SK-N-DZ (cell line): ENCODE results near the gene BDH2.

Experiments used
- DNase-seq: peaks from one replicate; pipeline ENCODE4 v3.0.0-alpha.2; 2015; ENCODE audit warnings: low spot score

The BDH2 gene

DNA sequence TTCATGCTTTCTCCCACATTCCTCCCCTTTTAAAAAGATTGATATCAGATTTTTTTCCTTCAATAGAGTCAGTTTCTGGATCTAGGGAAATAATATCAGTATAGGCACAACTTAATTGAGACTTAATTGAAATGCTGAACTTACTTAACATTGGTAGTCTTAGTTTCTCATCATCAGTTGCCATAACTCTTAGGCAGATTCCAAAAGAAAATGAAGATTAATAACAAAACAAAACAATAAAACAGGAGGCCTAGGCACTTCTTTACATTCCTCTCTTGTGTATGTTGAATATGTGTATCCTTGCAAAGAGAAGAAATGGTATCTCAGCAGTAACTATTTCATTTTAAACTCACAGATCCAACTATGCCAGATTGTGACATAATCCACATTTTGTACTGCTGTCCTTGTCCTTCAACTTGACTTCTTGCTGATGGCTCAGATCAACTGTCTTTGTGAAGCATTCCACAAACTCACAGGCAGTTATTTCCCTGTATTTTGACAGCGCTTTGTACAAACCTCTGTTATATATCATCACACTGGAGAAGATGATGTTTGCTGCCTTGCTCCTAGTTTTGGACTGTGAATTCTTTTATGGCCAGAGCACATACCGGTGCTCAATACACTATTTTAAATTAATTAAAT, 14.0 kb downstream of the BDH2 start:
- DNase-seq: no peak

DNA sequence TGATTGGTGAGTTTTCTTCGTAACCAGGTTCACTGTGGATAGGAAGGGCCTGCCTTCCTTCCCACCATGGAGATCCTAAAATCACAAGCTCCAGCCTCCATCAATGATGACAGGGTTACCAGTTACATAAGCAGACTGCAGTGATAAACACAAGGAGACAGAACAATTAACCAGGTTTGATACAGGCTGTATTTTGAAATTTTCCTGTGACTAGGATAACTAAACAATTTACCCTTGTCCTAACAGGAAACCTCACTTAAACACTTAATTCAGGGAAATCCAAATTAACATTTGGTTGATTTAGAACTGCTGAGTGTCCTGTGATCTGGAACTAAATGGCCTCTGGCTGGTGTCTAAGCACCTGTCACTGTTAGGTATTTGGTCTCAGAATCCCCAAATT, 20.0 kb downstream of the BDH2 start:
- DNase-seq: no peak

DNA sequence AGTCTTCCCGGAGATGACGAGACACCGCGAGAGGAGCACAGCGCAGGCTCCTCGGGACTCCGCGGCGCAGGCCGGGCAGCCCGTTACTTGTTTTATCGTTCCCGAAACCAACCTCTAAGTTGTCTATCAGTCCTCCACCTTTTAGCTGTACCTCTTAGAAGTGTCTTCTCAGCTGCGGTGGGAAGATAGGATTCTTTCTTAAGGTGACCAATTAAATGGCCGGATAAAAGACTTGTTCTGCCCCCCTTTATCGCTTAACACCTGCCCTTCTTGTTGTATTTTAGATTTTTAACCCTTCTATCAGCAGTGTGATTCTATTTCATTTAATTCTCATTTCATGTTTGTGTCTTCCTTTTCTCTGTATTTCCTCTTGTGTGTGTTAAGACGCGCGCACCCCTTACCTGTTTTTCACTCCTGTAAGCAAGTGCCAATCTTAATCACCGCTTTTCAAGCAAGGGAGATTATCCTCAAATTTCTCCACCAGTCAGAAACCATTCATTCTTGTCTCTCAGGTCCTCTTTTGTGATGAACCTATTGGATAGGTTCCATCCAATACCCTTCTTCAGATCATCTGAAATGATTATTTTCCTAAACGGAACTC, 22.8 kb downstream of the BDH2 start, which contains the start of gene SLC9B2:
TSS of gene SLC9B2 (minus strand) at position 15 of the 601 bp plus-strand sequence. CDS start 9,211 bp downstream, outside the sequence.
- no peak for DNase-seq

DNA sequence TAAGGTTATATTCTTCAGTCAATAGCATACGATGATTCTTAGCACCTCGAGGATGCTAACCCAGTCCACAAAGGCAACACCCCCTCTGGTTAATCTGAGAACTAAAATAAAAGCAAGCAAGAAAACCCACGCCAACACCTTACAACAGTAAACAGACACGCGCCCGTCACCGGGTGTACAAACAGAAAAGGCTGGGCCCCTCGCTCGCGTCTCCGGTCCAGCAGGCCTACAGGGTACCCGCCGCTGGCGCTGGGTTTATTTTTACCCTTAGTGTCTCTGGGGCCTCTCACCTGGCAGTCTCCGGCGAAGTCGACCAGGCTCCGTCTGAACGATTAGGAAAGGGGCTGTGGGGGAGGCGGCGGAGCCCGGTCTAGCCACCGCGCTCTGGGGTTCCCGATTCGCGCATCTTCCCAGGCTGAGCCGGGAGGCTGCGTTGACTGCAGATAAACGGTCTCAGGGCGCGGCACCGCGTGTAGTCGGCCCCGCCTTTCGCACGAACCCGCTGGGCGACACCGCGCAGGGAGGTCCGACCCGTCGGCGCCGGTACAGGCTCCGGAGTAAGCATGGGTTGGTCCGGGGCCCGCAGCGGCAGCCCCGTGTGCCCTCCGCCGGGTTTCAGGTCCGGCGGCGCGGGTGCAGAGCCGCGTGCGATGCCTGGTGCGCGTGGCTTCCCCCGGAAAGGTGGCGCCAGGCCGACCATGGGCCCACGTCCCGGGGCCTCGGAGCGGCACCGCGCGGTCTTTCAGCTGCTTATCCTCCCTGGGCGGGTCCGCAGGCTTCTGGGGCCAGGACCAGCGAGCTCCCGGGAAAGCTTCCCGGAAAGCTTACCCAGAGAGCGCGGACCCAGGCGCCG, 23.5 kb downstream of the BDH2 start:
- DNase-seq: peak; percentile 60

DNA sequence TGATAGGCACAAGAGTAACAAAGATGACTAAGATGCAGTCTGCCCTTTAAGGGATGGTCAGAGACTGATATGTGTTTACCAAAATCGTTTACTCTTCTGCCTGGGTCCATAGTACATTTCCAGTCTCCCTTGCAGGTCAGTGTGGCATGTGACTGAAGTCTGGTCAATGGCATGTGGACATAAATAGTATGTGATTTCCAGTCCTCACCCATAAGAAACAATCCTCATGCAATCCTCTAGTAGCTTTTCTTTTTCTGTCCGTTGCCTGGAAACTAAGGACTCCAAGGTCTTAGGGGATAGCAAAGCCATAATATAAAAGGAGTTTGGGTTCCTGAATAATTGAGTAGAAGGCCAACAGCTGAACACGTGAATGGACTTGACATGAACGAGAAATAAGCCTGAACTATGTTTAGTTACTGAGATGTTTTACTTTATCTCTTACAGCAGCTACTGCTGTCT, 24.2 kb downstream of the BDH2 start:
- peak; percentile 28 for DNase-seq

DNA sequence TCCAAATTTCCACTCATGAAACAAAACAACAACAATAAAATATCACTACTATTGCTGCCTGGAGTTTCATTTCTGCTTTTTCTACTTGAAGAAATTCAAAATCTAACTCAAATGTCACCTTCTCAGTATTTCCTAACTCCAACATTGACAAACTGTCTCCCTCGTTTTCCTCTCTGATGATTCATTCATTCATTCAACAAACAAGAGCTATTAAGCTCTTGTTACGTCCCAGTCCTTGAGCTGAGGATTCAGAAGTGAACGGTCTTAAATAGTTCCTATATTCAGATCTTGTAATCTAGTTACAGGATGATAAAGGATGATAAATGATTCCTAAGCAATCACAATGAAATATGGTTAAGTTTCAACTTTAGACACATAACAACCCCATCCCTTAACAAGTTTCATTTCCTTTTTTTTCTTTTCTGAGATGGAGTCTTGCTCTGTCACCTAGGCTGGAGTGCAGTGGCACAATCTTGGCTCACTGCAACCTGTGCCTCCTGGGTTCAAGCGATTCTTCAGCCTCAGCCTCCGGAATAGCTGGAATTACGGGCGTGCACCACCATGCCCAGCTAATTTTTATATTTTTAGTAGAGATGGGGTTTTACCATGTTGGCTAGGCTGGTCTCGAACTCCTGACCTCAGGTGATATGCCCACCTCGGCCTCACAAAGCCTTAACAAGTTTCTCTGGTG, 24.7 kb downstream of the BDH2 start:
- no peak for DNase-seq

GRCh38 chr4:103073792-103074438, 25.7 kb downstream of the BDH2 start:
- no peak for DNase-seq

- DNase-seq: no peak
Measured at GRCh38 chr4:103067841-103068547, 31.6 kb downstream of the BDH2 start.

DNA sequence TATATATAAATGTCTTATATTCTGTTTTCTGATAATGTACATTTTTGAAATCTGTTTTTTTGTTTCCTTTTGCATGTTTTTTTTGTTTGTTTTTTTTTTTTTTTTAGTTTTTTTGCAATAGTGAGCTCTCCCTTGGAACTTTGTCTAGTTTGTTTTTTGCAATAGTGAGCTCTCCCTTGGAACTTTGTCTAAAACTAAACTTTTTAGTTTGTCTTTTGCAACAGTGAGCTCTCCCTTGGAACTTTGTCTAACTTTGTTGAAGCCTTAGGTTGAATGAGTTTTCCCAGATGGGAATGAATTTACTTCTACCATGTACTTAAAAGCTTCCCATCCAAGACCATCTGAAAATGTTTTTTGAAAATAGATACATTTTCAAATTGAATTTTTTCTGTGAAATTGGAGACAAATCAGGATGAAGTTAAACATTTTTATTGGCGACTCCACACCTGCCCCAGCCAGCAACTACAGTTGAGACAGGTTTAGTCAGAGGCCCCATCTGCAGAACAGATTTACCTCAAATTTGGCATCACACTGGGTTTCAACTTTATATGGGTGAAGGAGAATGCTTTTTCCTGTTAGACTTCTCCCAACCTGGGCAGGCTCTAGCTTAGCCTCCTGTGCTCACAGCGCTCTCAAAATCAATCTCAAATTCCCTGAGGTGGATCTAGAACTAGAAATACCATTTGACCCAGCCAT, 39.0 kb downstream of the BDH2 start:
- DNase-seq: no peak

GRCh38 chr4:103054030-103054429, 45.6 kb downstream of the BDH2 start:
- DNase-seq: no peak

GRCh38 chr4:103052779-103053178, 46.9 kb downstream of the BDH2 start:
- DNase-seq: no peak

GRCh38 chr4:103052145-103052544, 47.5 kb downstream of the BDH2 start:
- no peak for DNase-seq

DNA sequence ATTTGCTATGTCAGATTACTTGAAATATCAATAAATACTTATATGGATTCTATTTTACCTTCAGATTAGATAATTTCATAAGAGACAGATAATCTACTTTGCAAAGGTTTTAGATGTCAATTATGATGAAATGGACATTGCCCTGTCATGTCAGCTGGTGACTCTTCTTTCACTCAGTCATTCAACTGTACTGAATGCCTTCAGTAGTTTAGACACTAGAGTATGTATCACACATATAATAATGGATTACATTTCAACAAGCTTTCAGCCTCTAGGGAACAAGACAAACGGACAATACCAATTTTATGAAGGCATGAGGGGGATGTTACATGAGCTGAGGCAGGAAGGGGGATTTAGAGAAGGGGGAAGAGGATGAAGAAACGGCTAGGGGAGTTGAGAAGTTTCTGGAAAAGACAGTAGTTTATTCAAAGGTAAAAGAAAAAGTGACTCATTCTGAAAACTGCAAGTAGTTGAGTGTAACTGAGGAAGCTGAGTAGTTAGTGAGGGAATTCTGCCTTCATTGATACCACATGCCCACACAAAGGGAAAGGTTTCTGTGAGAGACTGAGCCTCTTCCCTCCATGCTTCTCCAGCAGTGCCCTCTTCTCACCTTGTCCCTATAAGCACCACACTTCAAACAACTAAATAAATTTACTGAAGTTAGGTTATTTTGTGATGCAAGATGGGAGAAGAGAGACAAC, 48.7 kb downstream of the BDH2 start:
- no peak for DNase-seq

GRCh38 chr4:103046416-103047290, 53.0 kb downstream of the BDH2 start:
- peak; percentile 29 for DNase-seq

- DNase-seq: no peak
Measured at GRCh38 chr4:103044183-103044582, 55.5 kb downstream of the BDH2 start.

DNA sequence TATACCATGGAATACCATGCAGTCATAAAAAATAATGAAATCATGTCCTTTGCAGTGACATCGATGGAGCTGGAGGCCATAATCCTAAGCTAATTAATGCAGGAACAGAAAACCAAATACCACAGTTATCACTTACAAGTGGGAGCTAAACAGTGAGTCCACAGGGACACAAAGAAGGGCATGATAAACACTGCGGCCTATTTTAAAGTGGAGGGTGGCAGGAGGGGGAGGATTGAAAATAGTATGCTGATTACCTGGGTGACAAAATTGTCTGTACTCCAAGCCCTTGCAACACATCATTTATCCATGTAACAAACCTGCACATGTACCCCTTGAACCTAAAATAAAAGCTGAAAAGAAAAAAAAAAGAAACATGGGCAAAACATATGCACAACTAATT, 63.5 kb downstream of the BDH2 start:
- no peak for DNase-seq

DNA sequence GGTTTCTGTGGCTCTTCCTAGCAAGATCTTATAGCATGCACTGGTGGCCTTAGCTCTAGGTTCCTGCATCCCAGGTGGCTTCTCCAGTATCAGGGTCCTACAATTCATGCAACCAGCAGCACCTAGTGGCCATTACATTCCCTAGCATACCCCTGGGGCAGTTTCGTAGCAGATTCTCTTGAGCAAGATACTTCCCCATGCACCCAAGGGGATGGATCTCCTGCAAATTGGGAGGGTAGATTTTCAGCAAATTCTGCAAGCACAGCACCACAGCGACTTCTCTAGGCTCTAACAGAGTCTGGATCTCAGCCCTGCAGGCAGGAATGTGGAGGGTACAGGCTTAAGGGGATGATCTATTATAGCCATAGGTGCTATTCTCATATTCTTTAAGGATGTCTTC, 67.1 kb downstream of the BDH2 start:
- DNase-seq: peak; percentile 21

DNA sequence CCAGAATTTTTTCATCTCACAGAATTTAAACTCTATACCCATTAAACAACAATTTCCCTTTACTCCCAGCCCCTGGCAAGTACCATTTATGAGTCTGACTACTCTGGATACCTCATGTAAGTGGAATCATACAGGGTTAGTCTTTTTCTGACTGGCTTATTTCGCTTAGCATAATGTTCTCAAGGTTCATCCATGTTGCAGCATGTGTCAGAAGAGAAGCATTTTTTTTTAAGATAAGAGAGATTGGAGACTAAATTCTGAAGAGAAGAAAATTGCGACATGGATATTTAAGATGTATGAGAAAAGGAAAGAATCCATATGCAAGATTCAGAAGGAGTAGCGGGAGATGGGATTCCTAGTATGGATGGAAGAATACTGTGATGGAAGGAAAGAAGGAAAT, 68.8 kb downstream of the BDH2 start:
- DNase-seq: no peak
